ENCODE measurements around the gene ZNF358.
"Not testable (repeated sequence)": the region's sequence is repeated elsewhere in the genome, so short reads cannot be mapped to it uniquely, and the experiment has no call there.

ZNF358 gene

DNA sequence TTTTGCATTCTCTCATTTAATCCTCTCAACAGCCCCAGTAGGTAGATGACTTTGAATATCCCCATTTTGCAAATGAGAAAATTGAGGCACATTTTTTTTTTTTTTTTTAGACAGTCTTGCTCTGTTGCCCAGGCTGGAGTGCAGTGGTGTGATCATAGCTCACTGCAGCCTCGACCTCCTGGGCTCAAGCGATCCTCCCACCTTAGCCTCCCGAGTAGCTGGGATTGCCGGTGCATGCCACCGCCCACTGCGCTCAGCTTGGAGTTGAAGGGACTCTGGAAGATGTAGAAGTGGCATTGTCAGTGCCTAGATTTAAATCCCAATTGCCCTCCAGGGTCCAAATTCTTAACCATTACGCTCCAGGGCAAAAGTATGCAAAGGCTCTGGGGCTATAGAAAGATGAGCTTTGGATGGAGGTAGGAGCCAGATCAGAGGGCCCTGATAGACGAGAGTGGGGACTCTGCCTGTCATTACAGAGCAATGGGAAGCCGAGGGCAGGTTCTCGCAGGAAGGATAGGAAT, 5.7 kb downstream of the ZNF358 start:
- DNase-seq, result no peak

- DNase-seq, result peak; percentile 94
These were observed 6.4 kb downstream of the ZNF358 start, which contains the start of gene MCOLN1 for GRCh38 chr19:7522072-7522922. Gene MCOLN1, plus strand, starts transcription at chr19:7522624. Its CDS starts 127 bp downstream, at chr19:7522751.

DNA sequence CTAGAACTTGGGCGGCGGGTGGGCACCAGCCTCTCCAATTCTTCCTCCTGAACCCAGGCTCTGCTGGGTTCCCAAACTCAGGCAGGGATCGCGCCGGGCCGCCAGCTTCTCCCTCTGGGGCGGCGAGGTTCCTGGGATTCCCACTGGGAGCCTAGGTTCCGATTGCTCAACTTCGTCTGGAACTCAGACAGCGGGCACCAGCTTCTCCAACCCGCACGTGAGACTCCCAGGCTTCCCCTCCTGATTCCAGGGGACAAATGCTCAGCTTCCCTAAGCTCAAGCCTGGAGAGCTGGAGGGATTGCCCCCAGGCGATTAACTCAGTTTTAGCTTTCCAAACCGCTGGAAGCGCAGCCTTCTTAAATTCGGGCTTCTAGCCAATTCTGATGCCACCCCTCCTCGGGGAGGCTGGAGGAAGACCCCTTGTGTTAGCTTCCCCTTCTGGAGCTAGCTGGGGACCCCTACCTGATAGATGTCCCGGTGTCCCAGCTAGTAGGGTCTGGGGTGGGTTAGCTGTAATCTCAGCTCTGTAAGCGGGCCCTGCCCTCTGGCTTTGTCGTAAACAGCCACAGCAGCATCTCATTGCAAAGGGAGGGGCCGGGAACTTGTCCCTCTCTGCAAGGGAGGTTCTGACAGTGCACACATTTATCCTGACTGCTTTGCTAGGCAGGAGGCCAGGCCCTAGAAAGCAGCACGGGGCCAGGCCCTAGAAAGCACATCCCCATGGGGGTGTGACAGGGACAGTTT, 7.2 kb downstream of the ZNF358 start:
- DNase-seq, result peak; percentile 24

- DNase-seq, result no peak
These were observed 8.6 kb downstream of the ZNF358 start for GRCh38 chr19:7524523-7524922.

- no peak for DNase-seq
These were observed 9.3 kb downstream of the ZNF358 start for GRCh38 chr19:7524992-7525739.

- no peak for DNase-seq
These were observed 10.4 kb downstream of the ZNF358 start for GRCh38 chr19:7526059-7526929.

GRCh38 chr19:7527516-7528191, 11.8 kb downstream of the ZNF358 start:
- no peak for DNase-seq

- no peak for DNase-seq
These were observed 12.3 kb downstream of the ZNF358 start for GRCh38 chr19:7528192-7528519.

- no peak for DNase-seq
These were observed 12.8 kb downstream of the ZNF358 start for GRCh38 chr19:7528522-7529245.

GRCh38 chr19:7529246-7529600, 13.3 kb downstream of the ZNF358 start:
- no peak for DNase-seq

DNA sequence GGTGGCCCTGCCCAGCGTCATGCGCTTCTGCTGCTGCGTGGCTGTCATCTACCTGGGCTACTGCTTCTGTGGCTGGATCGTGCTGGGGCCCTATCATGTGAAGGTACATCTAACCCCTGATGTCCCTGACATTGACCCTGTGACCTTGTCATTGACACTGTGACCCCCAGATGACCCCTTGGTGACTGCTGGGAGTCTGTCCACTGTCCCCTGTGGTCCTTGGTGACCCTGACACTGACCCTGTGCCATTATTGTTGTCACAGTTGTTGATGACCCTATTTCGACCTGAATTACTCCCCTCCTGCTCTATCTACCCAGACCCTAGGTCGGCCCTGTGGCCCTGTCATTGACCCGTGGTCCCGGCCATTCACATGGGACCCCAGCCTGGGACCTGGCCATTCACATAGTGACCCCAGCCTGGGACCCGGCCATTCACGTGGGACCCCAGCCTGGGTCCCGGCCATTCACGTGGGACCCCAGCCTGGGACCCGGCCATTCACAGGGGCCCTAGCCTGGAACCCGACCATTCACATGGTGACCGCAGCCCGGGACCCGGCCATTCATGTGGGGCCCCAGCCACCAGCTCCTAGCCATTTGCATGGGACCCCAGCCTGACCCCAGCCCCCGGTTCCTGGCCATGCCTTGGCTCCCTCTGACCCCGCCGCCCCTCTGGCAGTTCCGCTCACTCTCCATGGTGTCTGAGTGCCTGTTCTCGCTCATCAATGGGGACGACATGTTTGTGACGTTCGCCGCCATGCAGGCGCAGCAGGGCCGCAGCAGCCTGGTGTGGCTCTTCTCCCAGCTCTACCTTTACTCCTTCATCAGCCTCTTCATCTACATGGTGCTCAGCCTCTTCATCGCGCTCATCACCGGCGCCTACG, 13.9 kb downstream of the ZNF358 start:
- no peak for DNase-seq

GRCh38 chr19:7533281-7533885, 17.5 kb downstream of the ZNF358 start:
- DNase-seq, result no peak

- DNase-seq, result peak; percentile 39
These were observed 18.1 kb downstream of the ZNF358 start for GRCh38 chr19:7533925-7534480.

DNA sequence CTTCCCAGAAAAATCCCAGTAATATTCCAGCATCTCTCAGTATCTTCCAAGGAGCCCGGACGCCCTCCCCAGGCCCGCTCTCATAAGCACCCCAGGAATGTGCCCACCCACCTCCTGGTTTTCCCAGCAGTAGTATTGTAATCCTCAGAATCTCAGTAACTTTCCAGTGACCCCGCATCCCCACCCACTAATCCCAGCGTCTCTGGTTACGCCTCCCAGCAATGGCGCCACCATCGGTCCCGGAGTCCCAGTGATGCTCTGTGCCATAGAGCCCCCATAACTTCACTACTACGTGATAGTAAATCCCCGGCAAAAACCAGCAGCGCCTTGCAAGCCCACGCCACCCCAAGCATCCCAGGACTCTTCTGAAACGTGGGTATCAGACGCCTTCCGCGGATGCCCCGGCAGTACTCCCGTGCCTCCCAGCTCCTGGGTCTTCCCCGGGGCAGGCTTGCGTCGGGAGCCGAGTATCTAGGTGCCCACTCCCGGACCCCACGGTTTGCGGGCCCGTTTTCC, 18.7 kb downstream of the ZNF358 start:
- DNase-seq, result peak; percentile 21

DNA sequence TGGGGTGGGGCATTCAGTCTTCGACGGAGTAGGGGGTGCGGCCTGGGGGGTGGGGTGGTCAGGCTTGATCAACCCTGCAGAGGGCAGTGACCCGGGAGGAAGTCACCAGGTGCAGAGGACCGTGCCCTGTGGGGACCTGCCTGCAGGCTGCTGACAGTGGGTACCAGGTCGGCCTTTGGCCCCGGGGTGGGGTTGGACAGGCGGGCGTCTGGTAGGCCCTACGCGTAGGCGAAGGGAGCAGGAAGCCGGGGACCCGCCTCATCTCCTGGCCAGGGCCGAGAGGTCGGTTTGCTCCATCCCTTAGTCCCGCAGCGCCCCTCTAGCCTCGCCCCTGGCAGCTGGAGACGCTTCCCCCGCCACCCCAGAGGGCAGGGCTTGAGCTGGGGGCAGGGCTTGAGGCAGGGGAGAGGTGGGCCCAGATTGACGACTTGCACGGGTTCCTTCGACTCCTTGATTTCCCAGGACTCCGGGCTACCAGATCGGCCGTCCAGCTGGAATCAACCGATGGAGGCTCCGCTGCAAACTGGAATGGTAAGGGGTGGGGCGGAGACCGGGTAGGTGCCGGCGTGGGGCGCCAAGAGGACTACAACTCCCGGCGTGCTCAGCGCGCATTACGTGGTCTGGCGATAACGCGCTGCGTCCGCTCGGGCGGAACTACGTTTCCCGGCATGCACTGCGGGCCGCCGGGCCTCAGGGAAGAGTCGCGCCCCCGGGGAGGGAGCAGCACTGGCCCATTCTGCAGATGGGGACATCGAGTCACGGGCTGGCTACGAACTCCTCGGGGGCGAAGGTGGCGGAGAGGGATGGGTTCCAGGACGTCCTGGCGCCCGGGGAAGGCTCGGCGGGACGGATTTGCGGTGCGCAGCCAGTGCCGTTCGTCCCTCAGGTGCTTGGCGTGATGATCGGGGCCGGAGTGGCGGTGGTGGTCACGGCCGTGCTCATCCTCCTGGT, 19.4 kb downstream of the ZNF358 start, which contains the start of gene PNPLA6:
Gene PNPLA6, plus strand, starts transcription at position 671 of the 951 bp plus-strand sequence. Its CDS starts 72 bp downstream, at position 743.
- DNase-seq, result peak; percentile 82

GRCh38 chr19:7535998-7536695, 20.2 kb downstream of the ZNF358 start:
- DNase-seq, result no peak

GRCh38 chr19:7538990-7539389, 23.1 kb downstream of the ZNF358 start:
- not testable (repeated sequence) for DNase-seq

All from T1000 (cell line).